HG03135 (cell line): ENCODE data around the gene CCR7.
A peak's percentile ranks its signal among the peaks of the same experiment; 100 is the strongest.

Experiments
- ATAC-seq: cut with Tn5 transposase; IDR thresholded peaks from one replicate; pipeline ENCODE4 v1.9.1; 2021; ENCODE audit warnings: mild to moderate bottlenecking, moderate library complexity; ENCODE audit not compliant: unreplicated experiment

The CCR7 gene, protein sequence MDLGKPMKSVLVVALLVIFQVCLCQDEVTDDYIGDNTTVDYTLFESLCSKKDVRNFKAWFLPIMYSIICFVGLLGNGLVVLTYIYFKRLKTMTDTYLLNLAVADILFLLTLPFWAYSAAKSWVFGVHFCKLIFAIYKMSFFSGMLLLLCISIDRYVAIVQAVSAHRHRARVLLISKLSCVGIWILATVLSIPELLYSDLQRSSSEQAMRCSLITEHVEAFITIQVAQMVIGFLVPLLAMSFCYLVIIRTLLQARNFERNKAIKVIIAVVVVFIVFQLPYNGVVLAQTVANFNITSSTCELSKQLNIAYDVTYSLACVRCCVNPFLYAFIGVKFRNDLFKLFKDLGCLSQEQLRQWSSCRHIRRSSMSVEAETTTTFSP

DNA sequence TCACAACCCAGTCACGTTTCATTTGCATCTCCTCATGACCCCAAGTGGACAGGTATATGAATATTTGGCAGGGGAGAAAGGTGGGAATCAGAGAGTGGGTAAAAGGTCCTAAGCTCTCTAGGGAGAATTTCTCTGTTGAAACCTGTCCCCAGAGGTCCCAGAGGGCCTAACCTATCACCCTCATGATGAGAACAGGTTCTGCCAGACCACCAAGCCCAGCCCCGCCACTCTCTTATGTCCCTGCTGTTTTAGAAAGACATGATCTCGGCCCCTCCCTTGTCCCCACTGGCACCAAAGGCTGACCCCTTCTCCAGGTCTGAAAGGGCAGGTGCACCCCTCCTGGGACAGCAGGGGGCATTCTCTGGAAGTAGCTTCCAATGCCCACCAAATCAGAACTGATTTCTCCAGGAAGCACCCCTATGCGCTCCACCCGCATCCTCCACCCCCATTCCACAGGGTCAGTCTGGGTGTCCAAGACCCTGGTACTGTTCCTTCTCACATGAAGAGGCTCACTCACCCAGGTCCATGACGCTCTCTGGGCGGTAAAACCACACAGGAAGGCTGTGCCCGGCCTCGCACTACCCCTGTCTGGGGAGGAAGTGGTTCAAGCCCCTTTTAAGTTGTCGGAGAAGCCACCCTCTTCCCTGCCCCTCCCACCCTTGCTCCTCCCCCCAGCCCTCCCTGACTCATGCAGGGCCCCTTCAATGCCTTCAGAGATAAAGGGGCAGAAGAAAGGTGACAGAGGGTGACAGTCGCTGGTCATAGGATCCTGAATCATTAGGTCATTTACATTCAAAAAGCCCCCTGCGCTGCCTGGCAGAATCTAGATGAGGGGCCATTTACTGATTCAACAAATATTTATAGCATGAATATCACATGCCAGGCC, at the start of gene CCR7:
TSS of gene CCR7 (minus strand) at position 590 of the 886 bp plus-strand sequence. CDS start at position 527, 63 bp downstream.
- ATAC-seq, result no peak

DNA sequence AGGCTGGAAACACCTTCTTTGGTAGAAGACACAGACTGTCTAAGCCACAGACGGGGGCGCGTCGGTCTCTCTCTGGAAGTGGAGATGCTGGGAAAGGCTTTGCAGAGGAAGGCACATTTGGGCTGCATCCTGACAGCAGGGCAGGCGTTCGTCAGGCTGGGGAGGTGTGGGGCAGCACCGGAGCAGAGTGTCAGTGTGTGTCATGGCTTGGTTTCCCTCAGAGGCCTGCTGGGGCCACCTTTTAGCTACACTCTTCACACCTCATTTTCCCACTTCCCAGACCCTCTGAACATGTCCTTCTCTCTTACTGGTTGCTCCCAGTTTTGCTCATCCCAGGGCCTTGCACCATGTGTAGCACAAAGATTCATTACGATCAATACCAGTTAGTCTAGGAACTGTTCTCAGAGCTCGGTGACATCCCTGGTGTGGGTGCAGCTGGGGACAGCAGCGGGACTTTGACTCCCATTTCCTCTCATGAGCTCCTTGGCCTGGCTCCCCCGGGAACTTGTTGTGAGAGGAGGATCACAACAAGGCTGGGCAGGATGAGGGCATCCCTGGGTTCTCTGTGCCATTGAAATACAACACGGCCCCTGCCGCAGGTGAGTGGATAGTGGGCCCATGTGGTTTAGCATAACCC, 49.3 kb upstream of the CCR7 start:
- no peak for ATAC-seq

DNA sequence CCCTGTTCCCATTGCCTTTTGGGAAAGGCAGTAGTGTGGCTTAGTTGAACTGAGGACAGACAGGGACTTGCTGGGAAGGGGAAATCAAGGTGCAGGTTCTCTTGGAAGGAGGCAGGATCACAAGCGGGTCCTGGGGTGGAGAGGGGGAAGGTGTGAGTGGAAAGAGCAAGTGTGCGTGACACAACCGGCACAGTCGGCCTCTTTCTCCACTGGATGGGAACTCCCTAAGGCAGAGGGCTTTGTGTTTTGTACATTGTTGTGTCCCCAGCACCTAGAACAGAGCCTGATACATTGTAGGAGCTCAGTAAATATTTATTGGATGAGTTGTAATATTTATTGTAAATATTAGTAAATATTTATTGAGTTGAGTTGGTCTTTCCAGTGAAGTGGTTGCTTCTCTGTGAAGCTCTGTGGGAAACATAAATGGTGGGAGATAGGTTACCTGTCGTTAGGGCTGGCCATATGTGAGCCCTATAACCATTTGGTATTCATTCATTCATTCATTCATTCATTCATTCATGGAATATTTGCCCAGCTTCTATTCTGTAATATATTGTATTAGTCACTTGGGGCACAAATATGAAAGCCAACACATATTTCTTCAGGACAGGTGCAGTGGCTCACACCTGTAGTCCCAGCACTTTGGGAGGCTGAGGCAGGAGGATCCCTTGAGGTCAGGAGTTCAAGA, 48.3 kb upstream of the CCR7 start:
- ATAC-seq, result no peak

DNA sequence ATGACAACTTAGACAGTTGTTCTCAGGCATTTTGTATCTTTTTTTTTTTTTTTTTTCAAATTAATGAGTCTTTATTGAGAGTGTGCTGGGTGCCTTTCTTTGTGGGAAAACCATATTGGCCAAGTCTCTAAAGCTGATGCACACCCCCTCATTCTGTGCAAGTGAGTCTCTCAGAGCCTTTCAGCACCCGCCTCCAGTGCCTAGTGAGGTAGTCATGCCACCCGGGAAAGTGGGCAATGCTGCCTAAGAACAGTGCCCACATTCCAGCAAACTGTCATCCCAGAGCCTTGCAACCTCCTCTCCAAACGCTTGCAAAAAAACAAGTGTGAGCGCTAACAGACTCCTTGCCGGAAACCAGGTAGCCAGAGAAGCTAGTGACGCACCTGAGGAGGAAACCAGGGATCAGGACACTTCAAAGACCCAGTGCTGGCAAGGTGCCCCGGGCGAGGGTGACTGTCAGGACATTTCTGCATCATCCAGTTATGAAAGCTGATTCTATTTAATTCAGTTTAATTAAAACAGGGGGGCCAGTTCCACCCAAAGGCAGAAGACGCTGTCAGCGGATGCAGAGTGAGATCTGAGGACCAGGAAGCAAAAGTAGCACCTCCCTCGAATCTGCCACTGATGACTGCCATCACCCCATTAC, 47.5 kb upstream of the CCR7 start:
- no peak for ATAC-seq

DNA sequence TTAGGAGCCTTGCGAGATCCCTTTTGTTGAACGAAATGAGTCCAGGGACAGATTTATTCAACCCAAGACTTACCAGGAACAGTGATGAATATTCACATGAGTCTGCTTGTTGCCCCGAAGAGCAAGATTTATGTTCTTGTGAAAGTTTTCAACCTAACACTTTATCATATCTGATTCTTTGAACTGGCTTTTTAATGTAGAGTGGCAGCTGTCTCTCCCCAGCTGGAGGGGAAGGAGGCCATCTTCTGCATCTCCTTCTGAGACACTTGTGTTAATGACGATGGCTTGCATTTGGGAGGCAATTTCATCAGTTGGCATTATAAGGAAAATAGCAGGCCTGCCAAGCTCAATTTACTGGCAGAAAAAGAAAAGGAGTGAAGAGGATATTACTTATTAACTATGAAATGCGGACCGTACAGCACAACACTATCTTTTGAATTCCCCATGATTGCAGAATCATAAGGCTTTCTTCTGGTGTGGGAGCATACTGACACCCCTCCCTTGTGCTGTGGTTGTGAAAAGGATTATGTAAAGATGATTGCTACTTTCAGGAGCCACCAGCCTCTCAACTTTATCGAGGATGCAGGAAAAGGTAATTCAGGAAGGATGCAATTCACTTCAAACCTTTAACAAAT, 46.7 kb upstream of the CCR7 start:
- no peak for ATAC-seq

DNA sequence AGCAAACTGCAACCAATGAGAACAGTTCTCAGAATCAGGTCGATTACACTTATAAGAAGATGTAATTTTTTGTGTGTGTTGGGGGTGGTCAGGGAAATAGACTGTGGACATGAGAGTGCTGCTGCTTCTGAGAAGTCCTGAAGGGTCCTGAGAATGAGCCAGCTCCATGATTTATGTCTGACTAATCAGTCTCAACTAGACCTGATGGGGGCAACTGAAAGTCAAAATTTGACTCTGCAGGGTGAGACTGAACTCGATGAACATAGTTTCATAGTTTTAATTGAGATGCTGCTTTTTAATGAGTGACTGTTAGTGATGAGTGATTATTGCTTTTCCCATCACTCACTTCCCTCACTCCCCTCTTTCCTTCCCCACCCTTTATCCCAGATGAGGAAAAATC, 45.1 kb upstream of the CCR7 start:
- ATAC-seq, result no peak

DNA sequence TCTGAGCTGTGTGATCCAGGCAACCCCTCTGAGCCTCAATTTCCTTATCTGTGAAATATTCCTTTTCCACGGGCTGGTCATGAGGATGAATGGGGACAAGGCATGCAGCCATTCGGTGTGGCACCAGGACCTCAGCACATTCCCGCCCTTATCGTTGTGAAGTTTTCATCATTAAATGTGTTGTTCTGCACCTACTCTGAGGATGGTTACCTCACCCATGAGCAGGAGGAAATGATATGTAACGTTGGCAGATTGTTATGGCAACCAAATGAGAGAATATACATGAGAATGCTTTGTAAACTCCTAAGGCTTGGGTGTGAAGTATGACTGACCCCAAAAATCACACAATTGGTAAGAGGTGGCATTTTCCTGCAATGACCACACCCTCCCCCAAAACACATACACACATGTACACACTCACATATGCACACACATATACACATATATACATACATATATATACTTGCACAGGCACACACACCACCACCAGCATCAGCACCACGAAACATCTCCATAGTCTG, 42.8 kb upstream of the CCR7 start:
- ATAC-seq, result no peak

DNA sequence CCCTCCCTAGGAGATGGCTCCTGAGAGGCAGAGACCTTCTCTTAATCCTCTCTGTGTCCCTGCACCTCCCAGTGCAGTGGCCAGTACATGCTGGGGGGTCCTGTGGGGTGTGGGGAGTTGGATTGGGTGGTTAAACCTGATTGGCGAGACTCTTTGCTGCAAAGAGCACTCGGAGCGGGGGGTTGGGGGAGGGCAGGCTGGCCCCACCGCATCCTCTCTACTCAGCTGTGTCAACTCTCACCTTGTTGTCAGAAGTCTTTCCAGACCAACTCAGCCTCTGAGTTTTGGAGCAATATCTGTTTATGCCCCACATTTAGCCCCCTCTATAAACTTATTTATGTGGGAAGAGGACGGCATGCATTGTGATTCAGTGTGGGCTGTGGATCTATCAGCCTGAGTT, 42.4 kb upstream of the CCR7 start:
- ATAC-seq, result no peak

DNA sequence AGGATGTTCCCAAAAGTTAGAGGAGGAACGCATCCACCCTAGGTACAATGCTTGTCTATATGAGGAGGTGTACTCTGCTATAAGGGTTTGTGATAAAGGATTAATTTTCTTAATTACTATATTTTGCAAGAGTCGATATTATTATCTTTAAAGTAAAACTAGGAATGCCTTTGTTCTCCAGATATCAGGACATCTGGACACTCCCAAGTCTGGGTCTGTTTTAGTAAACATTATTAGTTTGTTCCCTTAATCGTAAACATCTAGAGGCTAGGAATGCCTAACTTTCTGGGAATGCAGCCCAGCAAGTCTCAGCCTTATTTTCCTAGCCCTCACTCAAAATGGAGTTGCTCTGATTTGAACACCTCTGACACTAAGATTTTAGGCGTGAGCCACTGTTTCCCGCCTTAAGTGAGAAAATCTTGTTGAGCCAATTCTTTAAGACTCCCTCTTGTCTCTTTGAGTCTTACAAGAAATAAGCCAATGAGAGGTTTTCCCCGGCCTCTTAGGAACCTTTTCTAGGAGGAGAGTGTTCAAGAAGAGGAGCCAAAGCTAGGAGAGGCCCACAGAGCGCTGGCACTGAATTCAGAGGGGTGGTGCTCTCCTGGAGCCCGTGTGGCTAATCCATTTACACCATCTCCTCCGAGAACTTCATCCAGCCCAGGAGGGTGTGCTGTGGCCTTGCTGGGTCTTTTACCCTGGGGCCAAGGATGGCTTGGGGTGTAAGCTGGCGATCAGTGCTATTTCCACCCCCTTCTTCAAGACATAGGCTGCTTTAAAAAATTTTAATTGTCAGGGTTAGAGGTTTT, 41.5 kb upstream of the CCR7 start:
- no peak for ATAC-seq

DNA sequence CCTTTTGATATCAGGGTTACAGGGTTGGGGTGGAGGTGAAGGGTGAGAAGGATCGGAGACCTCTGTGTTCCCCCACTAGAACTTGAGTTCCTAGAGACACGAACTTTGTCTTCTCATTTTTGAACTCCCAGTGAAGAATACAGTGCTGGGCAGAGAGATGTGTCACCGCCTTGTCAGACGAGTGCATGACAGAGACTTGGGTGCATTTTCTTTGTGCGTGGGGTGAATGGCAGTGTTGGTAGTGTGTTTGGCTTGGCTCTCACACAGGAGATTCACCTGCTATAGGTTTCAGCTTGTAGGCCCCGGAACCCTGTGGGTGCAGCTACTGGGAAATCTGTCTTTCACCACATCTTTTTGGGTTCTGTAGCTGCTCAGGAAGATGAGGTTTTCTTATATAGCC, 40.0 kb upstream of the CCR7 start:
- no peak for ATAC-seq

DNA sequence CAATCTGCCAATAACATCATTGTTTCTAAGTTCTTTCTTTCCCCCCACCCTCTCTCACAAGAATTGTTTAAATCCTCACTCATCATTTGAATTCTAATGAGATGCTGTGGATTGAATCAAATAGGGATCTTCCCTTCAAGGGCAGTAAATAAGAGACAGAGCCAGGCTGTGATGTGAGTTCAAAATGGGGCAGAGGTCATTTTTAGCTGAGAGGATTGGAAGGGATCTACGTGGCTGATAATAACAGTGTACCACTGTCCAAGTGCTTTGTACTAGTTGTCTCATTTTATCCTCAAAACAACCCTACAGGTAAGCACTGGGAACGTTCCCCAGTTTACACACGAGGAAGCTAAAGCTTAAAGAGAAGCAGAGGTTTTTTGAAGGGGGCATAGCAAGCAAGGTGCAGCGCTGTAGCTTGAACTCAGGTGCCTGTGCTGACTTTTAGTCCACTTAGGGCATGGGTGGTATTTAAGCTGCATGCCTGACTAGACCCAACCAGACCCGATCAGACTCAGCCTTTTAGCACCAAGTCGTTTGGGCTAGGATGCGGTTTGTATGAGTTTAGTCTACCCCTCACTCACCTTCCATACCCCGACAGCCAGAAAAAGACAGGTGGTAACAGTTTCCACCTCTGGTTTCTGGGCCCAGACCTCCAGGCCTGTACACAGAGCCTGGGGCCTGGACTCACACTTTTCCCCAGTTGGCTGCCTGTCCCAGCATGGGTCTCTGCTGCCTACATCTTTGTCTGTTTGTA, 39.2 kb upstream of the CCR7 start:
- no peak for ATAC-seq

DNA sequence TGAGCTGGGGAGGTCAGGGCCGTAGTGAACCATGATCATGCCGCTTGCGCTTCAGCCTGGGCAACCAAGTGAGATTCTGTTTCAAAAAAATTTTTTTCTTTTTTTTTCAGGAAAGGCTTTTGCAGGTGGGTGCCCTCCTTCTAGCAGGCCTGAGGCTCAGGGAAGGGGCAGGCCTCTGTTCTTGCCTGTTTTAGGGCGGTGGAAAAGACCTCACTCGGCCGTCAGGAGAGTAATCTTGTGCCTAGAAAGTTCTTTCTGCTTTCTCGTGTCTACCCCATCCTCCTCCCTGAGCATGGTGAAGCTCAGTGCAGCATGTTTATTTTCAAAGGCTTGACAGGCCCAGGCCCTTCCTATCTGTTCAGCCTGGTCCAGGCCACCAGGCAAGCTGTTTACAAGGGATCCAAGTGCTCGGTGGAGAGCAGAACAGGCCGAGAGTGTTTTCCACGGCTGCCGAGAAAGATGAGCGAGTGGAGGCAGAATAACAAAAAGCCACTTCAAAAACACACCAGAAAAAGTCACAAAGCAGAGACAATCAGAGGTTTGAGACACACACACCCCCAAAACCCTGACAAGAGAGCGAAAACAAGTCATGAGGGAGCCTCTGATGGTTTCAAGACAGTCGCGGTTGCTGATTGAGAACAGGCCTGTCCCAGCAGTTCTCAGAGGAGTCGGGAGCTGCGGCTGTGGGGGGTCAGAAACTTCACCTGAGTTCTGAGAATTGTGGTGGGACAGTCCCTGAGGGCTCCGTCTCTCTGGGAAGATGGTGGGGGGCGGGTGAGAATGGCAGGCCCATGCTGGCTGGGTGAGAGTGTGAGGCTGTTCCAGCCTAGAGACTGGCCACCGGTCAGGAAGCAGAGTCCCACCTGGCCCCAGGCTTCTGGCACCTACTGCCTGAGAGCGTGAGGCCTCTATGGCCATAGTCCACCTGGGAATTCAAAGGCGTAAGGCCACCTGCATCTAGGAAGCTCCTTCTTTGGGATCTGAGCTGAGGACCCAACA, 37.5 kb upstream of the CCR7 start:
- no peak for ATAC-seq

DNA sequence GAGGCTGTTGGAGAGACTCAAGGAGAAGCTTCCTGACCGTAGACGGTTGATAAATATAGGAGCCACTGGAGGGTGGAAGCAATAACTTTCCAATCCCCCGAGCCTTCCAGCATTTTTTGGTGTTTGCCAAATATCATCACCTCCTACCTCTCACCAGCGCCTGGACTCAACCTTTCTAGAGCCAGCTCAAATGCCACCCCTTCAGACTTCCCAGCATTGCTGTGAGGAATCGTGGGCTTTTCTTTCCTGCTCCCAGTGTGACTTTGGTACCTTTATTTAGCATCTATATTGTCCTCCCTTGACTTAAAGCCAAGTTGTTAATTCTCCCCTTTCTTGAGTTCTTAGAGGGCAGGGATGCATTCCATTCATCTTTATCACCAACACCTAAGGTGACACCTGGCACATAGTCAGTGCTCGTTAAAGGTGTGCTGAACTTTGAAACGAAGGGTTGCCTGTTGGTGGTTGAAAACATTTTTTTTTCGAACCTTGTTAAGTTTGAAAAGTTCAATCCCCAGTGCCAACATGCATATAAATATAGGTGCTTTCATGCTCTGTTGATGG, 35.3 kb upstream of the CCR7 start:
- ATAC-seq, result no peak

DNA sequence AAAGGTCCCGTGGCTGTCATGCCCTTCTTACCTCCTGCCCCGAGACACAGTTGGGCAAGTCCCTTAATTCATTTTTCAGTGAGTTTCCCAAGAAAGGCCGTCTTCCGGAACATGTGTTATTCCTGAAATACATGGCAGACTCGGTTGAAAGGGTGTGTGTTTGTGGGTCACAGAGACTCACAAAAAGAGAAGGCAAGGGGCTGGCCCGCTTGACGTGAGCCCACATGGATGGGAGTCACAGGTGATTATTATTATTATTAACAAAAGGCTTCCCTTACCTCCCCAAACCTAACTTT, 34.1 kb upstream of the CCR7 start:
- no peak for ATAC-seq

DNA sequence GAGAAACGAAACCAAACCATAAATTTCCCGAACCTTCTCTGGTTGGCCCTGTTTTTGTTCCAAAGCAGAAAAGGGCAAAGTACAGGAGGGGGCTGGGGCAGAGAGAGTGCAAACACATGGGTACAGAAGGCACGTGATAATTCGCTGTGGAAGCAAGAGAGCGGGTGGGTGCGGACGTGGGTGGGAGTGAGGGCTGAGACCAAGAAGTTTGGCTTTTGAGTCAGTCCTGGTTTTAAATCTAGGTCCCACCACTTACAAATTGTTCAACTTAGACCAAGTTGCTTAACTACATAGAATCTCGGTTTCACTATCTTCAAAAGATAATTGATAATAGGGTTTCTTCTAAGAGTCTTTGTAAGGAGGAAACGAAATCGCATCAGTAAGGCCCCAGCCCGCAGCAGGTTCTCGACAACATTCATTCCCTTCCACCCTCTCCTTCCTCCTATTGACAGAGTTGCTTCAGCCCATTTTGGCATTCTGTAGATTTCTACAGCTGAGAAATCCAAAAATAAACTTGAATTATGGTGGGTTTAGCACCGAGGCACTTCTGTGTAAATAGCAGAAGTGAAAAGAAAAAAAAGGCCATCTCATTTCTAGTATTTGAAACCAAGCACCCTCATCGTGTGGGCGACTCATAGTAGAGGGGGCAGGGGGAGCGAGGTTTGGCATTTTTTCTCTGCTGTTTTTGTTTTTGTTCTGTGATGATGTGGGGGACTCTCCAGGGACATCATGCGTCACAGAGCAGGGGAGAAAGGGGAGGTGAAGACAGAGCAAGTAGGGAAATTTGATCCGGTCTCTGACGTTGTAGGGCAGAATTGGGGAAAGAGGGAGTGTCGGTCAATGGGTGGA, 33.6 kb upstream of the CCR7 start:
- peak; percentile 66 for ATAC-seq

DNA sequence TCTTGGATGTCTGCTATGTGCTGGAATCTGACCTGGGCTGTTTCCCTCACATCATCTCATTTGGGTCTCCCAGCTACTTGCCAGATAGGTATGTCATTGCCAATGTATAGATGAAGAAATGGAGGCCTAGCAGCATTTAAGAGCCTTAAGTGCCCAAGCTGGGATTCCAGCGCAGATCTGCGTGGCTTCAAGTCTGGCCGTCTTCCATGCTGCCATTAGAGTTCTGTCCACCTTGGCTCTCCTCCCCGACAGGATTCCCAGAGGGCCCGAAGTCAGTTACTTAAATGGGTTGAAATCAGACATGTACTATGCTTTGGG, 33.0 kb upstream of the CCR7 start:
- ATAC-seq, result no peak
